ENCODE measurements around the gene KCND1.
"Not testable (repeated sequence)": the region's sequence is repeated elsewhere in the genome, so short reads cannot be mapped to it uniquely, and the experiment has no call there.

Gene KCND1

GRCh38 chrX:48989483-48989882 lies 17.8 kb upstream of the KCND1 start:
- no peak for DNase-seq (ENCODE audit: low spot score)
- TF ChIP-seq, protein P1, sequence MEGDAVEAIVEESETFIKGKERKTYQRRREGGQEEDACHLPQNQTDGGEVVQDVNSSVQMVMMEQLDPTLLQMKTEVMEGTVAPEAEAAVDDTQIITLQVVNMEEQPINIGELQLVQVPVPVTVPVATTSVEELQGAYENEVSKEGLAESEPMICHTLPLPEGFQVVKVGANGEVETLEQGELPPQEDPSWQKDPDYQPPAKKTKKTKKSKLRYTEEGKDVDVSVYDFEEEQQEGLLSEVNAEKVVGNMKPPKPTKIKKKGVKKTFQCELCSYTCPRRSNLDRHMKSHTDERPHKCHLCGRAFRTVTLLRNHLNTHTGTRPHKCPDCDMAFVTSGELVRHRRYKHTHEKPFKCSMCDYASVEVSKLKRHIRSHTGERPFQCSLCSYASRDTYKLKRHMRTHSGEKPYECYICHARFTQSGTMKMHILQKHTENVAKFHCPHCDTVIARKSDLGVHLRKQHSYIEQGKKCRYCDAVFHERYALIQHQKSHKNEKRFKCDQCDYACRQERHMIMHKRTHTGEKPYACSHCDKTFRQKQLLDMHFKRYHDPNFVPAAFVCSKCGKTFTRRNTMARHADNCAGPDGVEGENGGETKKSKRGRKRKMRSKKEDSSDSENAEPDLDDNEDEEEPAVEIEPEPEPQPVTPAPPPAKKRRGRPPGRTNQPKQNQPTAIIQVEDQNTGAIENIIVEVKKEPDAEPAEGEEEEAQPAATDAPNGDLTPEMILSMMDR (IDR thresholded peaks at IDR 0.05): no peak

GRCh38 chrX:48983896-48984295 lies 12.3 kb upstream of the KCND1 start:
- H3K4me3 ChIP-seq: no peak overlapping the region
- DNase-seq (ENCODE audit: low spot score): no peak
- TF ChIP-seq, protein P1 (IDR thresholded peaks at IDR 0.05): no peak

More at GRCh38 chrX:48989483-48989882, 17.8 kb upstream of the KCND1 start:
- Histone ChIP-seq H3K27ac (no peak overlapping the region), H3K4me3 (no peak overlapping the region)

DNA sequence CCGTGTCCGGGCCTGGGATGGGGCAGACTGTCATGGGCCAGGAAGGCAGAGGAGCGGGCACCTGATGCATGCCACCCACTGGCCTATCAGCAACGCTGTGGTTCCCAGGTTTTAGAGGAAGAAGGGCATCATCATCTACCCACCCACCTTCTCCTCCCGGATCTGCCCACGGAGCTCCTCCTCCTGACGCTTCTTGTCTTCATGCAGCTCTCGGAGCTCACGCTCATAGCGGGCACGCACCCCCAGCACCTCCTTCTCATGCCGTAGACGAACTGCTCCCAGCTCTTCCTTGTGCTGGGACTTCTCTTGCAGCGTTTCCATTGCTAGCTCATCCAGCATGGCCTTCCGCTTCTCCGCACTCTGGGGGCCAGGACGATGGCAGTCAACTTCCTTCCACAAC lies 11.4 kb upstream of the KCND1 start:
- TF ChIP-seq, protein P1 (IDR thresholded peaks at IDR 0.05): no peak
- Histone ChIP-seq H3K27ac (no peak overlapping the region), H3K4me3 (no peak overlapping the region)
- DNase-seq (ENCODE audit: low spot score): no peak

More at GRCh38 chrX:48983896-48984295, 12.3 kb upstream of the KCND1 start:
- no peak overlapping the region for H3K27ac ChIP-seq

DNA sequence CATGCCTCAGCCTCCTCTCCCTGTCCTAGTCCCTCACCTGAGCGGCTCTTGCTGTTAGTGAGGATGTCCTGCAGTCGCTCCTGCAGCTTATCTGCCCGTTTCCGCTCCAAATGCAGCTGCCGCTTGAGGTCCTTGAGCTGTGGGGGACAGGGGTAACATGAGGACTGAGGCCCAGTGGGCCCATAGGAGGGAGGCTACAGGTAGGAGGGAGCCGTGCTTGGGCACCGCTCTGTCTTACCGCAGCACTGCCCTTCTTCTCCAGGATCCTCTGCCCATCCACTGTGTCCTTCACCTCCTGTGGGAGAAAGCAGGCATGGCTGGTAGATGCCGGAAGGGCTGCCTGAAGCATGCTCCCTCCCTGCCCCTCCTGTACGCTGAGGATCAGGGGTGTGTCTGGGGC lies 9.5 kb upstream of the KCND1 start:
- no peak for DNase-seq (ENCODE audit: low spot score)
- no peak overlapping the region for H3K4me3 ChIP-seq
- no peak overlapping the region for H3K27ac ChIP-seq
- TF ChIP-seq, protein P1 (IDR thresholded peaks at IDR 0.05): no peak

GRCh38 chrX:48980341-48980740 lies 8.7 kb upstream of the KCND1 start:
- DNase-seq (ENCODE audit: low spot score); H3K27ac ChIP-seq; H3K4me3 ChIP-seq: not testable (repeated sequence)

- TF ChIP-seq, protein P1 (IDR thresholded peaks at IDR 0.05): no peak
- no peak overlapping the region for H3K4me3 ChIP-seq
- H3K27ac ChIP-seq: no peak overlapping the region
- no peak for DNase-seq (ENCODE audit: low spot score)
These were observed 6.6 kb upstream of the KCND1 start for GRCh38 chrX:48978226-48978625.

- TF ChIP-seq, protein P1 (IDR thresholded peaks at IDR 0.05): no peak
- Histone ChIP-seq H3K27ac (no peak overlapping the region), H3K4me3 (no peak overlapping the region)
- DNase-seq (ENCODE audit: low spot score): no peak
These were observed 4.4 kb upstream of the KCND1 start for GRCh38 chrX:48976086-48976485.

DNA sequence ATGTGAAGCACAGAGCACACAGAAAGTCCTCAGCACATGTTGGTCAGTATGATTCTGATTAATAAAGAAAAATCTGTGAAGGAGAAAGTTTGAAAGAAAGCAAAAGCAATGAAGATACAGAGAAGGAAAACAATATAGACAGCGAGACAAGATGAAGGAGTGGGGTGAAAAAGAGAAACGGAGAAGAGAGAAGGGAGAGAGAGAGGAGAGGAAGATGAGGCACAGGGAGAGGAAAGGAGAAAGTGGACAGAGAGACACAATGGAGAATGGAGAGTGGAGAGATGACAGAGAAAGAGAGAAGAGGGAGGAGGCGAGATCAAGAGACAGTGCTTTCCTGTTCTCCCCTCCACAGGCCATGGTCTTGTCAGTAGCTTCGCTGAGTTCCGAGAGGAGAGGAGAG lies 3.9 kb upstream of the KCND1 start:
- TF ChIP-seq, protein P1 (IDR thresholded peaks at IDR 0.05): no peak
- Histone ChIP-seq H3K4me3 (no peak overlapping the region), H3K27ac (no peak overlapping the region)
- DNase-seq (ENCODE audit: low spot score): no peak
